ENCODE data around the gene F10.

Gene F10

GRCh38 chr13:113122550-113123225 lies at the start of gene F10:
TSS of gene F10 (plus strand) at chr13:113122799. CDS start at chr13:113122856, 57 bp downstream.
- Histone ChIP-seq H3K4me3 (replicated peaks; ENCODE audit: low read depth, low read length) (no peak within 1 kb of the TSS), H3K36me3 (ENCODE audit: control insufficient read depth, insufficient read depth, low read length) (no peaks in the 10 kb centered on the region), H3K27me3 (replicated peaks; ENCODE audit: control insufficient read depth, insufficient read depth, low read length) (no peaks in the 10 kb centered on the region; the same call in 1 of the 2 replicates)
- no peak for DNase-seq (ENCODE audit: extremely low read depth, insufficient read length)
- TF ChIP-seq CTCF (IDR thresholded peaks at IDR 0.05; ENCODE audit: insufficient read depth, low read length, poor library complexity, severe bottlenecking): no peak

GRCh38 chr13:113073942-113074341 lies 48.7 kb upstream of the F10 start:
- Histone ChIP-seq H3K4me3 (replicated peaks; ENCODE audit: low read depth, low read length) (no peak overlapping the region), H3K36me3 (ENCODE audit: control insufficient read depth, insufficient read depth, low read length) (no peaks in the 10 kb centered on the region), H3K27me3 (replicated peaks; ENCODE audit: control insufficient read depth, insufficient read depth, low read length) (no peaks in the 10 kb centered on the region)
- DNase-seq (ENCODE audit: extremely low read depth, insufficient read length): no peak
- no peak for TF ChIP-seq CTCF (IDR thresholded peaks at IDR 0.05; ENCODE audit: insufficient read depth, low read length, poor library complexity, severe bottlenecking)

GRCh38 chr13:113074401-113074800 lies 48.2 kb upstream of the F10 start:
- H3K36me3 ChIP-seq (ENCODE audit: control insufficient read depth, insufficient read depth, low read length): no peaks in the 10 kb centered on the region
- TF ChIP-seq CTCF (IDR thresholded peaks at IDR 0.05; ENCODE audit: insufficient read depth, low read length, poor library complexity, severe bottlenecking): no peak
- no peak overlapping the region for H3K4me3 ChIP-seq (replicated peaks; ENCODE audit: low read depth, low read length)
- no peak for DNase-seq (ENCODE audit: extremely low read depth, insufficient read length)
- no peaks in the 10 kb centered on the region for H3K27me3 ChIP-seq (replicated peaks; ENCODE audit: control insufficient read depth, insufficient read depth, low read length)

GRCh38 chr13:113074876-113075275 lies 47.7 kb upstream of the F10 start:
- no peaks in the 10 kb centered on the region for H3K36me3 ChIP-seq (ENCODE audit: control insufficient read depth, insufficient read depth, low read length)
- DNase-seq (ENCODE audit: extremely low read depth, insufficient read length): no peak
- TF ChIP-seq CTCF (IDR thresholded peaks at IDR 0.05; ENCODE audit: insufficient read depth, low read length, poor library complexity, severe bottlenecking): no peak
- no peak overlapping the region for H3K4me3 ChIP-seq (replicated peaks; ENCODE audit: low read depth, low read length)
- H3K27me3 ChIP-seq (replicated peaks; ENCODE audit: control insufficient read depth, insufficient read depth, low read length): no peaks in the 10 kb centered on the region

GRCh38 chr13:113075711-113076110 lies 46.9 kb upstream of the F10 start:
- Histone ChIP-seq H3K36me3 (ENCODE audit: control insufficient read depth, insufficient read depth, low read length) (no peaks in the 10 kb centered on the region), H3K4me3 (replicated peaks; ENCODE audit: low read depth, low read length) (no peak overlapping the region), H3K27me3 (replicated peaks; ENCODE audit: control insufficient read depth, insufficient read depth, low read length) (no peaks in the 10 kb centered on the region)
- TF ChIP-seq CTCF (IDR thresholded peaks at IDR 0.05; ENCODE audit: insufficient read depth, low read length, poor library complexity, severe bottlenecking): no peak
- DNase-seq (ENCODE audit: extremely low read depth, insufficient read length): no peak

Measured in GM06990 (cell line).